HG03139 (cell line): ENCODE data around the gene PDCD5.
A peak's percentile ranks its signal among the peaks of the same experiment; 100 is the strongest.
"Not testable (repeated sequence)": the region's sequence is repeated elsewhere in the genome, so short reads cannot be mapped to it uniquely, and the experiment has no call there.

Source experiments
- ATAC-seq: cut with Tn5 transposase; IDR thresholded peaks from one replicate; pipeline ENCODE4 v1.9.1; 2021; ENCODE audit not compliant: unreplicated experiment

PDCD5 gene

DNA sequence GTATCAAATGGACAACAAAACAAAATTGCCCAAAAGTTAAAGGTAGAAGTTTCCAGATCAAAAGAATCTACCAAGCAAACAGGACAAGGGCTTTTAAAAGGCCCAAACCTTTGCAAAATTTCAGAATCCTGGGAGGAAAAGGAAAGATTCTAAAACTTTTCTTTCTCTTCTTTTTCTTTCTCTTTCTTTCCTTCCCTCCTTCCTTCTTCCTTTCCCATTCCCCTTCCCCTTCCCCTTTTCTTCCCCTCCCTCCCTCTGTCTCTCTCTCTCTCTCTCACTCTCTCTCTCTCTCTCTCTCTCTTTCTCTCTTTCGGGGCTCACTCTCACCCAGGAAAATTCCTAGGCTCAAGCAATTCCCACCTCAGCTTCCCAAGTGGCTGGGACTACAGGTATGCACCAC is 4.2 kb upstream of the PDCD5 start:
- no peak for ATAC-seq

DNA sequence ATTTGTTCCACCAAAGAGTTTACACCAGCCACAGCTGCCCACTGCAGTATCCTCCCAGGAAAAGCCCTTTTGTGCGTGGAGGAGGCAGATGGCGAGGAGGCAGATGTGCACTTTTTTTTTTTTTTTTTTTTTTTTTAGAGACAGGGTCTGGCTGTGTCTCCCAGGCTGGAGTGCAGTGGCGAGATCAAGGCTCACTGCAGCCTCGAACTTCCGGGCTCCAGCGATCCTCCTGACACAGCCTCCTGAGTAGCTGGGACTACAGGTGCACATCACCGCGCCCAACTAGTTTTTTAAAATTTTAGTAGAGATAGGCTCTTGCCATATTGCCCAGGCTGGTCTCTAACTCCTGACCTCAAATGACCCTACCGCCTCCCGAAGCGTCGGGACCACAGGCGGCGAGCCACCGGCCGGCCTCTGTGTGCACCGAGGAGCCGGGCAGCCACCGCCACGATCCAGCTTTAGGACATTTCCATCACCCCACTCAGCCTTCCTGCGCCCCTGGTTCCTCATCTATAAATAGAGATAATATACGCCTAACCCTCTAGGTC is 563 bp upstream of the PDCD5 start:
- peak; percentile 12 for ATAC-seq

DNA sequence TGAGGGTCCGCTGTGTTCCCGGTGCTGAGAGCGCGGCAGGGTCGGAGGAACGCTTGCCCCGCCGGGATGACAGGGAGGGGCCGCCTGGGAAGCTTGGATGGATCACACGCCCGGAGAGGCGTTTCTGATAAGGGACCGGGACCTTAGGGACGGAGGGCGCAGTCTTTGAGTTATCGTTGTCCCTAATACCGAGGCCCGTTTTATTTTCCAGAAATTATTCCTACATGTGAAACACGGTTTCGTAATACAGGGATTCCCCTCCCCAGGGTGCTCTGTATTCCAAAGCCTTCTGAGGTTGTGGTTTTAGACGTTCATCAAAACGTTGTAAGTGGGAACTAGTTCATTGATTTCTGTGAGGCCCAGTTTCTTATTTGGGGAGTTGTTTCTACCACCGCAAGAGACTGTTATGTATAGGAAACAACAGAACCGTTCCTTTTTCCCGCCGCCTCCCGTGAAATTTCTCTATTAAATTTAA is 752 bp downstream of the PDCD5 start:
- peak; percentile 2 for ATAC-seq

DNA sequence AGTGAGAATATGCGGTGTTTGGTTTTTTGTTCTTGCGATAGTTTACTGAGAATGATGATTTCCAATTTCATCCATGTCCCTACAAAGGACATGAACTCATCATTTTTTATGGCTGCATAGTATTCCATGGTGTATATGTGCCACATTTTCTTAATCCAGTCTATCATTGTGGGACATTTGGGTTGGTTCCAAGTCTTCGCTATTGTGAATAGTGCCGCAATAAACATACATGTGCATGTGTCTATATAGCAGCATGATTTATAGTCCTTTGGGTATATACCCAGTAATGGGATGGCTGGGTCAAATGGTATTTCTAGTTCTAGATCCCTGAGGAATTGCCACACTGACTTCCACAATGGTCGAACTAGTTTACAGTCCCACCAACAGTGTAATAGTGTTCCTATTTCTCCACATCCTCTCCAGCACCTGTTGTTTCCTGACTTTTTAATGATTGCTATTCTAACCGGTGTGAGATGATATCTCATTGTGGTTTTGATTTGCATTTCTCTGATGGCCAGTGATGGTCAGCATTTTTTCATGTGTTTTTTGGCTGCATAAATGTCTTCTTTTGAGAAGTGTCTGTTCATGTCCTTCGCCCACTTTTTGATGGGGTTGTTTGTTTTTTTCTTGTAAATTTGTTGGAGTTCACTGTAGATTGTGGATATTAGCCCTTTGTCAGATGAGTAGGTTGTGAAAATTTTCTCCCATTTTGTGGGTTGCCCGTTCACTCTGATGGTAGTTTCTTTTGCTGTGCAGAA is 6.9 kb downstream of the PDCD5 start:
- ATAC-seq, result not testable (repeated sequence)

DNA sequence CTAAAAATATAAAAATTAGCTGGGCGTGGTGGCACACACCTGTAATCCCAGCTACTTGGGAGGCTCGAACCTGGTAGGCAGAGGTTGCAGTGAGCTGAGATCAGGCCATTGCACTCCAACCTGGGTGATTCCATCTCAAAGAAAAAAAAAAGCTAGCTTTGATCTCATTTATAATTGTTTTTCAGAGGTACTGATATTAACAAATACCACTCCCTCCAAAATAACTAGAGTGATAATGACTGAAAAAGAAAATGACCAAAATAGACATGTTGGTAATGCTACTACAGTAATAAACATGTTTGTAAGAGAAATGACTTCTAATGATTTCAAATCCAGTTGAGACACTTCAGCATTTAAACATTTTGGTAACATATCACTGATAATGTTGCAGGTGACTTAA is 13.0 kb downstream of the PDCD5 start:
- ATAC-seq, result no peak

DNA sequence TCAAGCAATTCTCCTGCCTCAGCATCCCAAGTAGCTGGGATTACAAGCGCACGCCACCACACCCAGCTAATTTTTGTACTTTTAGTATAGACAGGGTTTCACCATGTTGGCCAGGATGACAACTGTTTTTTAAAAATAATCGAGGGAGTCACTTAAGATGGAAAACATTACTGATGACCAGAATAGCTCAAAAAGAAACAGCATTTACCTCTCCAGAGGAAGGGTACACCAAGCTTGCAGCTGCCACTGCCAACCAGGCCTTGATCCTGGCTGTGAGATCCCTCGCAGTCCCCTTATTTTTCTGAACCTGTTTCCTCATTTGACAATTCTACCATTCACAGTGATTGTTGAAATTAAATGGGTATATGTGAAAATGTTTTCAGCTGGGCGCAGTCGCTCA is 14.5 kb downstream of the PDCD5 start:
- ATAC-seq, result no peak

DNA sequence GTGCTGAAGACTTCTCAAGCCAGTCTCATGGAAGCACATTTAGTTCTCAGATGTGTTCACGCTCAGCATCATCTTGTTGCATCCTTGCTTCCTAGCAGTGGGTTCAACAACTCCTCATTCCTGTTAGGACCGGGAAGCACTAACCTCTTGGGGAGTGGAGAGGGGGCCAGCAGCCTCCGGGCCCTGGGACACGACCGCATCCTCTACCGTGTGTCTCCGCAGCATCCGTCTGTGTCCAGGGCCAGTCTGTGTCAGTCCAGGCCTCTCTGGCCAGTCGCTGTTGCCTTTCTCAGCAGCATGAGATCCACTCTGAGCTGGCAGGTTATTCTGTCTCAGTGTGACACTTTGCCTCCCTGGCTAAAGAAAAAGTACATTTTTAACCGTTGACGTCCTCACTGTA is 17.0 kb downstream of the PDCD5 start:
- ATAC-seq, result no peak

DNA sequence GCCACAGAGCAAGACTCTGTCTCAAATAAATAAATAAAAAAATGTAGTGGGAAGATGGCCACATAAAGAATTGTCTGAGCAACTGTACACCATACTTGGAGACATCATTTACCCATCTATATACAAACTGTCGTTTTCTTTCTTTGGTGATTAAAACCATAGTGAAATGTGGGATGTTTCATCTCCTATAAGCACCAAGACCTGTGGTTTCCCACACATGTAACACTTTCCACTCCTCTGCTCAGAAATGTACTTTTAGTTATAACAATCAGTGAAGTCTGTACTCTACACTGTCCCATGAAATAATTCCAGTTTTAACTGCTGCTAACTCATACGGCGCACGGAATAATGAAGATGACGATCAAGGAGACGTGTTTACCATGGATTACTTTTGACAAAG is 18.3 kb downstream of the PDCD5 start:
- no peak for ATAC-seq

DNA sequence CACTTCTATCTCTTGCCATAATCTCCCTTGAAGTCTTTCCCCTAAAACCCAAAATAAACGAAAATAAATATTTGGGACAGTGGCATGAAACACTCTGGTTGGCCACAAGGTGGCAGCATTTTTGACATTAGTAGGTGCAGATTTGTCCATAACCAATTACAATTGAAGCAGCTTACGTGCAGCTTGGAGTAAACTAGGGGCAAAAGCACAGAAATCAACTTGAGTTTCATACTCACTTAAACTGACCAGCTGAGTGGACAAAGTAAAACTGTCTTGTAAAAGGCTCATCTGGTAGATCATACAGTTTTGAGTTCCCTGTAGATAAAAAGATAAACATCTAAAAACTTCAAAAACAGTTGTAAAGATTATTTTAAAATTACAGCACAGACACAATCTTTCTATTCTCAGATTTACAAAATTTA is 18.8 kb downstream of the PDCD5 start:
- ATAC-seq, result no peak

DNA sequence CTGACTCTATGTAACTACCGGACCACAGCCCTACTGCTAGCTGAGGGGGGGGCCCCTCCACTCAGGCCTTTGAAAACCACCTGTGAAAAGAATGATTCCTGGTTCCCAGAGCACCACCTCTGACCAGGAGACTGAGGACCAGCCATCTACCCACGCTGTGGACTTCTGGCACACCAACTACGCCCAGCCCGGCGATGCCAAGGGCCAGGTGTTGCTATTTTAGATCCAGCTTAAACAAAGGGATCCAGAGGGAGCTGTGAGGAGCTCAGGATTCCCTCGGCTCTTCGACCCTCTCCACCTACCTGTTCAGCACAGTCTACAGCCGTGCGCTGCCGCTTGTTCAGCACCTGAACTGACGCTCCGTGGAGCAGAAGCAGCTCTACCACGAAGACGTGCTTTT is 23.0 kb downstream of the PDCD5 start:
- no peak for ATAC-seq

DNA sequence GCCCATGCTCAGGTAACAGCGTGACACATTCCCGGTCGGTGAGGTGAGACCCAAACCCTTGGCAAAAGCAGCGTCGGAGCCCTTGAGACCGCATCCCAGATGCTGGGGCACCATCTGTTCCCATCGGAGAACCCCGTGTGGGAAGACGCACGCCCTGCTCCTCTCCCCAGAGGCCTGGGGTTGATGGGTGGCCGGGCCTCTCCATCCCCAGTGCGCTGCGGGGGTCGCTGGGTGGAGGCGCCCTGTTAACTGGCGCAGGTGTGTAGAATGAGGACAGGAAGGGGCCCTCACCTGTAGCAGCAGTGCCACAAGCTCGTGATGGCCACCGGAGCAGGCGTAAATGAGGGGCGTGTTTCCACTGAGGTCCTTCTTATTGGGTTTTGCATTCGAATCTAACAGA is 24.6 kb downstream of the PDCD5 start:
- no peak for ATAC-seq

DNA sequence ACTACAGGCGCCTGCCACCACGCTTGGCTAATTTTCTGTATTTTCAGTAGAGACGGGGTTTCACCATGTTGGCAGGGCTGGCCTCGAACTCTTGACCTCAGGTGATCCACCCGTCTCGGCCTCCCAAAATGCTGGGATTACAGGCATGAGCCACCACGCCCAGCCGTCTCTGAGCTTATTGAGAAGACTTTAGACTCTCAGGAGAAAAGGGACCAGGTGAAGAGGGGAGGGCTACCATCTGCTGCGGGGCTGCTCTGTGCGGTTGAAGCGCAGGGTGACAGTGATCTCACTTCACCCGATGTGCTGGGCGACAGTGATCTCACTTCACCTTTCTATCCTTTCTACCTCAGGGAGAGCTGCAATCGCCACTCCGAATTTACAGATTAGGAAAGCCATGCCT is 25.3 kb downstream of the PDCD5 start:
- no peak for ATAC-seq

DNA sequence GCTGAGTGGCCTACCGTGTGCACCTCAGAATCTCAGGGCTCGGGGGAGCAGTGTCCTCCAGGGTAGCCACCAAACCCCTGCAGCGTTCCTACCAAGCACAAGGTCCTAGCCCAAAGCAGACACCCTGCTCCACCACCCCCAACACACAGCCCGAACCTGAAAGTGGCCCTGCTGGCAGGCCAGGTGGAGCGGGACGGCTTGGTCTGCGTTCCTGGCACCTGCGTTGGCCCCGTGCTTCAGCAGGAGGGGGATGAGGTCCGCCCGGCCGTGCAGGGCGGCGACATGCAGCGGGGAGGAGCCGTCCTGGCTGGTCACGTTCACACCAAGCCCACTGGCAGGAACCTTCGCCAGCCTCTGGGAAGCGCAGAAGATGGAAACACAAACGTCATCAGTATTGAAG is 26.5 kb downstream of the PDCD5 start:
- ATAC-seq, result no peak

DNA sequence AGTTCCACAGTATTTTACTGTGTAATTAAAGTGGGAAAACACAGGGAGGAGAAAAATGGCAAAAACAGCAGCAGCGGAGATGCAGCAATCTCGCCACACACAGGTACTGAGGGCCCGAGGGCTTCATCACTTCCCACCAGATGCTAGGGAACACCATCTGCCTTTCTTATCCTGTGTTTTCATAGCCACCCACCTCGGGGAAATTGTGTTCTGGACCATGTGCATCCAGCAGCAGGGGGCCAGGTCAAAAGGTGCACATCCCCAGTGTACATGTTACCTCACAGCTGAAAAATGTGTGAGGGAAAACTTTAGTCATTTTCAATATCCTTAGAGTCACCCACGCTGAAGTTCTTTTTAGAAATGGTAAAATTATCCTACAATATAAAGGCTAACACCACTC is 30.2 kb downstream of the PDCD5 start:
- ATAC-seq, result no peak

DNA sequence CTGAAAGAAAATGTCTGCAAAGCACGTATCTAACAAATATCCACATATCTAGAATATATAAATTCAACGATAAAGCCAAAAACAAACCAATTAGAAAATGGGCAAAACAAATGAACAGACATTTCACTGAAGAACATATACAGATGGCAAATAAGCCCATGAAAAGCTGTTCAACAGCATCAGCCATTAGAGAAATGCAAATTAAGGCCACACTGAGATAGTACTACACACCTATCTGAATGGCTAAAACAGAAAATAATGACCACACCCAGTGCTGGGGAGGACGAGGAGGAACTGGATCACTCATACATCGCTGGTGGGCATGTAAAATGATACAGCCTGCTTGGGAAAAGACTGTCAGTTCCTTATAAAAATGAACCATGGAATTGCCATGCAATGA is 32.0 kb downstream of the PDCD5 start:
- ATAC-seq, result no peak

DNA sequence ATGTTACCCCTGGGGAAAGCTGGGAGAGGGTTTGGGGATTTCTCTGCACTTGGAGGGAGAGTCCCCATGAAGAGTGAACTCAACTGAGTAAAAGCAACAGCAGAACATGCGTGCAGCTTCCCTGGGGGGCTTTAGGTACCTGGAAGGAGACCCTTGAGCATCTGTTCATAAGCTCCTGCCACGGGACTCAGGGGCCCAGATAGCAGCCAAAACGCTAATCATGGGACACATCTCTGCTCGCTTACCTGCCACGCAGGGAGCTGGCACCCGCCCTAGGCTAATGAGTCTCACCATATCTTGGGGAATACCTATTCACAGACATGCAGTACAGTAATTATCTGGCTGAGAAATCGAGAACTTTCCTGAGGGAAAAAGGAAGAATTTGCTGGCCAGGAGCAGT is 33.9 kb downstream of the PDCD5 start:
- no peak for ATAC-seq

DNA sequence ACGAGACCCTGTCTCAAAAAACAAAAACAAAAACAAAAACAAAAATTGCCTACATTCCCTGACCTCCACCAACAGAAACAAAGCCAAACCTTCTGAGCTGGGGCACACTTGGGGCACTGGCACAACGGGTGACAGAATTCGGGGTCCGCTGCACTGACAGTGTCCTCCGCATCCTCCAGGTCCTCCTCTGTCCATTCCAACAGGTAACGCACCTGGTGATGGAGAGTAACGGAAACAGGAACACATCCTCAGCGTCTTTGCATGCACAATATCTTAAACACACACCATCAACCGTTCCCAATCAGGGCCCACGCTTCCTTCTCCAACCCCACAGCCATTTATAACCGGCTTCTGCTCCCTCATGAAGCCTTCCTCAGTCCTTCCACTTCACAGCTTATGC is 34.6 kb downstream of the PDCD5 start:
- no peak for ATAC-seq

DNA sequence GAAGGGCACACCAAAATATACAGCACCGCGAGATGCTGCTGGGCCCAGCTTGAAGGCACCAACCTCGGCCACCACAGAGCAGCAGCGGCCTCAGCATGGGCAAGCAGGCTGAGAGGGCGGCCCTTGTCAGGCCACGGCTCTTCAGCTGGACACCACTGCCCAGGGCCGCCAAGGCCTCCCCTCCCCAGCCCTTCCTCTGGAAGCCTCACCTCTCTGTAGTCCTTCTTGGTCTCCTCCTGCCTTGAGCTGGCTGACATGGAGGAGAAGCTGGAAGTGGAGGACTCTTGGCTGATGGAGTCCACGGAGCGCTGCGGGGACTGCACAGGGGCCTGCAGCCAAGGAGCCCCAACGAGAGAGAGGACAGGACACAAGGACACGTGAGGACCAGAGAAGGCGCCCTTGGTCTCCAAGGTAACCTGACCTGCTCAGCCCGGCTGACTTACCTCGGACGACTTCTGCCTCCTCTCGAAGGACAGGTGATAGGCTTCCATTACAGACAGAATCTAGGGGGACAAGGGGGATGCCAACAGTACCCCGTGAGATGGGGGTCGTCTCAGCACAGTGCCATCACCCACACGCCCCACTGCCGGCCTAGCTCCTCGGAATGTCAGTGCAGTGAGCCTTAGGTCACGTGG is 38.2 kb downstream of the PDCD5 start:
- ATAC-seq, result no peak

DNA sequence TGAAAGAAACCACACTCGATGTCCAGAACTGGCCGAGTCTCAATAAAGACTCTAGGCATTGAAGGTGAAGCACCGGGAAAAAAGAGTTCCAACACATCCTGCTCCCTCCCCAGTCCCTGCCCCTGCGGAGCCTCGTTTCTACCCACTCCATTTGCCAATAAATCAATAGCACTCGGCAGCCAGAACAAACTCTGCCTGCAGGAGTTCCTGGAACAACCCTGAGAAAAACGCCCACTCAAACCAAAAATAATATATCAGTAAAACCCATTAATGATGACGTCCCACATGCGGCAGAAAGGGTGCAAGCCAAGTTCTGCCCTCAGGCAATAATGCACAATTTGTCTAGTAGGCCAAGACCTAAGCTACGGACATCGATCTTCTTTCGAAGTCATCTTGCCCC is 41.0 kb downstream of the PDCD5 start:
- no peak for ATAC-seq

DNA sequence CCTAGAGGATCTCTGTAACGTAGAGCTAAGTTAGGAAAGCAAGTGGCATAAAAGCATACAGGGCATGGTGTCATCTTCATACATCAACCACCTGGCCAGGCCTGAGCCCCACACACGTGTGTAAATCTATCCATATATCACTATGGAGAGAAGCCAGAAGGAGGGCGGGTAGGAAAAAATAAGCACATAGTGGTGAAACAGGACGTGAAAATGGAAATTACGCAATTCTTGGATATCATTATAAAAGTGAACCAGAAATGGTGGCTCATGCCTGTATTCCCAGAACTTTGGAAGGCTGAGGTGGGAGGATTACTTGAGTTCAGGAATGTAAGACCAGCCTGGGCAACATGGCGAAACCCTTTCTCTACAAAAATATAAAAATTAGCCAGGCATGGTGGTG is 43.4 kb downstream of the PDCD5 start:
- no peak for ATAC-seq

DNA sequence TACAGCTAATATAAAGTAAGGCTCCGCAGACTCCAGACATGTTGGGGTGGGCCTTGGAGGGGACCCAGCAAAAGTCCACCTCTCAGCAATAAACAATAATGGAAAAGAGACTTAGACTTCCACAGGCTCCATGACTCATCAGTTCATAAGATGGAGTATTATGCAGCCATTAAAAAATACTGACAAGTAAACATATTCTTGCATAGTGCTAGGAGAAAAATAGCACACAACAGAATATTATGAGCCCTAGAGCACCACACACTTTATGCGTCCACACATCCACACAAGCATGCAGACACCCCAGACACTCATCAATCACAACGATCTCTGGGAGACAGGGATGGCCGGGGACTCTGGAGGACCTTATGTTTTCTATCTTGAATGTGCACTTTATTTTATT is 46.0 kb downstream of the PDCD5 start:
- no peak for ATAC-seq

DNA sequence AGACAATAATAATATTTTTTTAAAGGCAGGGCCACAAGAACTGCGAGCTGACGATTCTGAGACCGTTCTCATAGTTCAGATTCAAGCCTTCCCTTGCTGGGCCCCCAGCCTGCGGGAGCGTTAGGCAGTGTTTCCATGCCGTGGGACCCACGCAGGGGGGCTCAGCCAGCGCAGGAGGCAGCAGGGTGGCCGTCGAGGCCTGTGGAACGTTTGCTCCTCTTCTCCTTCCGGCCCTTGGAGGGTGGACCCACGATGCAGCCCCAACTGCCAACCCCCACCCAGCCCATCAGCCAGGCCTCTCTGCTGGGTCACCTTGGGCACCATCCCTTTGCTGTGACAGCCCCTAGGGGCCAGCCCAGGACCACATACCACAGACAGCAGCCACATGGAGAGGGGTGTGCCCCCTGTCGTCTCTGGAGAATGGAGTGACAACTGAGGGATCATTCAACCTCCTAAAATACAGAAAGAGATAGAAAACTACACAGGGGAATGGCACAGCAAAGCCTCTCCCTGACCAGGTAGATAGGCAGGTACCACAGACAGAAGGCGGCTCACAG is 46.8 kb downstream of the PDCD5 start:
- ATAC-seq, result no peak
